ENCODE measurements around the gene RNF212B.

GRCh38 chr14:23301288-23301968 is 63.7 kb downstream of the RNF212B start:
- peak; percentile 70 to 95 (median 87) for TF ChIP-seq CTCF (IDR thresholded peaks at IDR 0.05)
- TF ChIP-seq POLR2A (IDR thresholded peaks at IDR 0.05): peak; percentile 60

Data from testis (tissue), 2 donors.